ENCODE measurements around the gene CD63.

The CD63 gene, protein sequence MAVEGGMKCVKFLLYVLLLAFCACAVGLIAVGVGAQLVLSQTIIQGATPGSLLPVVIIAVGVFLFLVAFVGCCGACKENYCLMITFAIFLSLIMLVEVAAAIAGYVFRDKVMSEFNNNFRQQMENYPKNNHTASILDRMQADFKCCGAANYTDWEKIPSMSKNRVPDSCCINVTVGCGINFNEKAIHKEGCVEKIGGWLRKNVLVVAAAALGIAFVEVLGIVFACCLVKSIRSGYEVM

DNA sequence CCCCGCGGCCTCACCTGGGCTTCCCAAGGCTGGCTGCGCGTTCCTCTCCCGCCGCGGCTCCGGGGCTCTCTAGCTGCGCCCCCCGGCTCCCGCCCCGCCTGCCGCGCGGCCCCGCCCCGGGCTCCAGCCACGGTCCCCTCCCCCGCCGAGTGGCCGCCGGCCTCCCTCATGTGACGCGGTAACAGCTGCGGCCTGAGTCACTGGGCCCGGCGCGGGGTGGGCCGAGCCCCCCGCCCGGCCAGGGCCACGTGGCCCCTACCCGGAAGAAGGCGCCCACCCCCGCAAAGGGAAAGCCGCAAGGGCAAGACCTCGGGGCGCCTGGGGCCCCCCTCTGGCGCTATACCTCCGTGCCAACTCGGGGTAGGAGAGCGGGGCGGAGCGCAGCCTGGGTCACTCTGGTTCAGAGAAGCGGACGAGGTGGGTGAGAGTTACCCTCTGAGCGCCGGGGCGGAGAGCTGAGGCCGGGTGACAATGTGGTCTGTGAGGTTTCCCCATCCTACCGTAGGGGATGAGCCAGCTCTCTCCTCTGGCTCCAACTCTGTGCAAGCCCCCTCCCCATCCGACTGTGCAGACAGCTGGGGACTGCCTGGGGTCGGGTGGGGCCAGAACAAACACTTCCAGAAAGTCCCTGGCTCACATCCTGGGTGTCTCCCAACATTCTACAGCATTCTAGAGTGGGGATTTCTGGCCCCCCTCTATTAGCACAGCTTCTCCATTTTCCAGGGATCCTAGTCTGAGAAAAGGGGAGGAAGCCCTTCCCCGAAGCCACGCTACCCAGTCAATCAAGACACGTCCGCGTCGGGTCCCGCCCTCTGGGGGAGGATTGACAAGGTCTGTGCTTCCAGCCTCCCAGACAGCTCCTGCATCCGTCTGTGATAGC is at the start of gene CD63:
Gene CD63, minus strand, starts transcription at position 71 of the 880 bp plus-strand sequence. CDS start 668 bp downstream, outside the sequence.
- no peaks in the 10 kb centered on the region for H3K36me3 ChIP-seq (ENCODE audit: insufficient read depth, low read length)
- peak within 1 kb of the TSS; percentile 35; the same call in 1 of the 2 replicates for H2AFZ ChIP-seq (ENCODE audit: low read length)
- no peaks in the 10 kb centered on the region for H3K79me2 ChIP-seq (ENCODE audit: insufficient read depth, low read length)
- TF ChIP-seq, protein P1, sequence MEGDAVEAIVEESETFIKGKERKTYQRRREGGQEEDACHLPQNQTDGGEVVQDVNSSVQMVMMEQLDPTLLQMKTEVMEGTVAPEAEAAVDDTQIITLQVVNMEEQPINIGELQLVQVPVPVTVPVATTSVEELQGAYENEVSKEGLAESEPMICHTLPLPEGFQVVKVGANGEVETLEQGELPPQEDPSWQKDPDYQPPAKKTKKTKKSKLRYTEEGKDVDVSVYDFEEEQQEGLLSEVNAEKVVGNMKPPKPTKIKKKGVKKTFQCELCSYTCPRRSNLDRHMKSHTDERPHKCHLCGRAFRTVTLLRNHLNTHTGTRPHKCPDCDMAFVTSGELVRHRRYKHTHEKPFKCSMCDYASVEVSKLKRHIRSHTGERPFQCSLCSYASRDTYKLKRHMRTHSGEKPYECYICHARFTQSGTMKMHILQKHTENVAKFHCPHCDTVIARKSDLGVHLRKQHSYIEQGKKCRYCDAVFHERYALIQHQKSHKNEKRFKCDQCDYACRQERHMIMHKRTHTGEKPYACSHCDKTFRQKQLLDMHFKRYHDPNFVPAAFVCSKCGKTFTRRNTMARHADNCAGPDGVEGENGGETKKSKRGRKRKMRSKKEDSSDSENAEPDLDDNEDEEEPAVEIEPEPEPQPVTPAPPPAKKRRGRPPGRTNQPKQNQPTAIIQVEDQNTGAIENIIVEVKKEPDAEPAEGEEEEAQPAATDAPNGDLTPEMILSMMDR (IDR thresholded peaks at IDR 0.05; ENCODE audit: low read length): no peak
- no peak for TF ChIP-seq EZH2 (IDR thresholded peaks at IDR 0.05; ENCODE audit: borderline replicate concordance, low read length)
- H3K27me3 ChIP-seq (ENCODE audit: insufficient read depth, low read length): no peaks in the 10 kb centered on the region
- peaks cover 3% of the 10 kb centered on the region; the same call in 1 of the 2 replicates for H3F3A ChIP-seq (ENCODE audit: insufficient read depth, low read length)
- H3K9ac ChIP-seq (ENCODE audit: low read length): peak within 1 kb of the TSS; percentile 82
- no peaks in the 10 kb centered on the region for H3K9me2 ChIP-seq (ENCODE audit: low read depth, low read length)
- peaks cover 37% of the 10 kb centered on the region for H3K4me1 ChIP-seq (ENCODE audit: insufficient read depth, low read length, severe bottlenecking)
- peak within 1 kb of the TSS; percentile 52 for H3K27ac ChIP-seq (ENCODE audit: low read depth, low read length, poor library complexity, severe bottlenecking)
- no peaks in the 10 kb centered on the region for H4K20me1 ChIP-seq (ENCODE audit: insufficient read depth, low read length)
- H3K4me2 ChIP-seq (ENCODE audit: low read length): peak within 1 kb of the TSS; percentile 95
- peak within 1 kb of the TSS; percentile 76 for H3K4me3 ChIP-seq (ENCODE audit: low read depth, low read length, poor library complexity, severe bottlenecking)
- H3K9me3 ChIP-seq (ENCODE audit: low read length): no peaks in the 10 kb centered on the region

DNA sequence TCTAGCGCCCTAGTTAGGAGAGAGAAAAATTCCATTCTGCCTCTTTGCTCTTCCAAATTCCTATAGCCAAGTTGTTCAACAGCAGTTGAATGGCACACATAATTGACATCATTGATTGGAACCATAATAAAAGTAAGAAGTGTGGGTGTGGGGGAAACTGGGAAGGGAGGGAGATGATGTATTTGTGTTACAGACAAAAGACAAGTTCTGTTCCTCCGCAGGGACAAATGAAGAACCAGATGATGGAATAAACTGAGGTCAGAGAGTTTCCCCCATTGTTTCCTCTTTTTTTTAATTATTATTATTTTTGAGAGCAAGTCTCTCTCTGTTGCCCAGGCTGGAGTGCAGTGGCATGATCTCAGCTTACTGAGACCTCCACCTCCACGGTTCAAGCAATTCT is 49.0 kb upstream of the CD63 start:
- H3F3A ChIP-seq (ENCODE audit: insufficient read depth, low read length): no peaks in the 10 kb centered on the region
- H3K27me3 ChIP-seq (ENCODE audit: insufficient read depth, low read length): no peaks in the 10 kb centered on the region
- H3K27ac ChIP-seq (ENCODE audit: low read depth, low read length, poor library complexity, severe bottlenecking): no peak overlapping the region
- H3K9me3 ChIP-seq (ENCODE audit: low read length): no peaks in the 10 kb centered on the region
- H2AFZ ChIP-seq (ENCODE audit: low read length): no peak overlapping the region
- H3K4me1 ChIP-seq (ENCODE audit: insufficient read depth, low read length, severe bottlenecking): no peaks in the 10 kb centered on the region
- no peaks in the 10 kb centered on the region for H4K20me1 ChIP-seq (ENCODE audit: insufficient read depth, low read length)
- H3K79me2 ChIP-seq (ENCODE audit: insufficient read depth, low read length): no peaks in the 10 kb centered on the region
- no peak for TF ChIP-seq EZH2 (IDR thresholded peaks at IDR 0.05; ENCODE audit: borderline replicate concordance, low read length)
- TF ChIP-seq, protein P1 (IDR thresholded peaks at IDR 0.05; ENCODE audit: low read length): no peak
- peaks cover 74% of the 10 kb centered on the region for H3K36me3 ChIP-seq (ENCODE audit: insufficient read depth, low read length)
- no peak overlapping the region for H3K9ac ChIP-seq (ENCODE audit: low read length)
- no peak overlapping the region for H3K4me2 ChIP-seq (ENCODE audit: low read length)
- H3K9me2 ChIP-seq (ENCODE audit: low read depth, low read length): no peaks in the 10 kb centered on the region
- no peak overlapping the region for H3K4me3 ChIP-seq (ENCODE audit: low read depth, low read length, poor library complexity, severe bottlenecking)

DNA sequence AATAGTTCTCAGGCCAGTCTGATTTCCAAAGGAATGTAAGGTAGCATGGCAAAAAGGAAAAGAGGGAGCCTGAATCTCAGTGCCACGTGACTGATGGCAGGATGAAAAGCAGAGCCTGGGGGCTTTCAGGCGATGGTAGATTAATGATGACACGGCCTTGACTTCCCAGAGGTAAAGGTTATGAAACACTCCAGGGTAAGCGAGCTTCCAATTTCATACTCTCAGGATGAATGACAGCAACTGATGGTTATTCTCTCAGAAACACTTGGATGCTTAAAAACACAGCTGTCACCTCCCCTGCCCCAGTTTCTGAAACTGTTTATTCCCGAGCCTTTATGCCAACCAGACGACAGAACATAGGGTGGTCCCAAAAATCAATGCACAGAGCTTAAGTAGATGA is 42.9 kb upstream of the CD63 start:
- Histone ChIP-seq H3F3A (ENCODE audit: insufficient read depth, low read length) (no peaks in the 10 kb centered on the region), H3K79me2 (ENCODE audit: insufficient read depth, low read length) (no peaks in the 10 kb centered on the region), H4K20me1 (ENCODE audit: insufficient read depth, low read length) (no peaks in the 10 kb centered on the region), H3K9ac (ENCODE audit: low read length) (no peak overlapping the region), H3K4me2 (ENCODE audit: low read length) (no peak overlapping the region), H3K9me3 (ENCODE audit: low read length) (no peaks in the 10 kb centered on the region), H3K27ac (ENCODE audit: low read depth, low read length, poor library complexity, severe bottlenecking) (no peak overlapping the region), H3K36me3 (ENCODE audit: insufficient read depth, low read length) (peaks cover 60% of the 10 kb centered on the region), H3K9me2 (ENCODE audit: low read depth, low read length) (no peaks in the 10 kb centered on the region), H3K4me1 (ENCODE audit: insufficient read depth, low read length, severe bottlenecking) (no peaks in the 10 kb centered on the region), H3K27me3 (ENCODE audit: insufficient read depth, low read length) (no peaks in the 10 kb centered on the region), H2AFZ (ENCODE audit: low read length) (no peak overlapping the region), H3K4me3 (ENCODE audit: low read depth, low read length, poor library complexity, severe bottlenecking) (no peak overlapping the region)
- no peak for TF ChIP-seq EZH2 (IDR thresholded peaks at IDR 0.05; ENCODE audit: borderline replicate concordance, low read length)
- TF ChIP-seq, protein P1 (IDR thresholded peaks at IDR 0.05; ENCODE audit: low read length): no peak
